NCI-H187 treated with DMSO at 0.1 percent for 48 hours (cell line): Measurements from ENCODE around the gene NOVA2.

Source experiments
- DNase-seq: peaks from one replicate; lab custom pipeline; 2025; lab: John Stamatoyannopoulos, UW

The NOVA2 gene

DNA sequence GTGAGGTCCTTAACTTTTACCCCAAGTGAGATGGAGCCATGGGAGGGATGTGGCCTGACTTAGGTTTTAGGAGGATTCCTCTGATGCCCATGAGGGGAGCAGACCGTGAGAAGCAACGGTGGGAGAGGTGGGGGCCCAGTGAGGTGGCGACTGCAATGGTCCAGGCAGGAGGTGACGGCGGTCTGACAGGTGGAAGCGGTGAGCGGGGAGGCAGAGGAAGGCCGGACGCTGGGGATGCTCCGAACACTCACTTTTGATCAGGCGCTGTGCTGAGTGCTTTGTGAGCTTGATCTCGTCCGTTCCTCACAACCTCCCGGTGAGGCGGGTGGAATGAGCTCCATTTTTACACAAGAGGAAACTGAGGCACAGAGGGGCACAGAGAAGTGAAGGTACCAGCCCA lies 11.6 kb downstream of the NOVA2 start:
- DNase-seq: no peak

DNA sequence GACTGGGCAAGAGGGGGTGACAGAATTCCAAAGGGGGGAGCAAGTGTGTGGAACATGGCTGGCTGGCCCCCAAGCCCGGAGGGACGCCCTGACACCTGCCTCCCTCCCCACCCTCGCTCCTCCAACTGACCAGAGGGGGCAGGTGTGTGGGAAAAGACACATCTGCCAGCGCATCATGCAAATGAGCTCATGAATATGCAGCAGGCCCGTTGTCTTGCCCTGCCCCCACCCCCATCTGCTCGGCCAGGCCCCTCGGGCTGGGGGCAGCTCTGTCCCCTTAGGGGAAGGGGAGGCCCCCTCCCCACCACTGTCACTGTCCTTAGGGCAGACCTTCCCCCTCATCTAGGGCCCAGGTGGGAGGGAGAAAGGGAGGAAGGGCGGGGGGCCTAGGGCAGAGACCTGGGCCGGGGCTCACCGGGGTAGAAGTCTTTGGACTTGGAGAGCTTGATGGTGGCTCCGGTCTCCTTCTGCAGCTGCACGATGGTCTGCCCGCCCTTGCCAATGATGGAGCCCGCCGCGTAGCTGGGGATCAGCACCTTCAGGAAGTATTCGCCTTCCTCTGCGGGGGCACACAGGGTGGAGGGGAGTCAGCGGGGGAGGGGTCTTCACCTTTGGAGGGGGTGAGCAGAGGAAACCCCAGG lies 12.9 kb downstream of the NOVA2 start:
- no peak for DNase-seq

DNA sequence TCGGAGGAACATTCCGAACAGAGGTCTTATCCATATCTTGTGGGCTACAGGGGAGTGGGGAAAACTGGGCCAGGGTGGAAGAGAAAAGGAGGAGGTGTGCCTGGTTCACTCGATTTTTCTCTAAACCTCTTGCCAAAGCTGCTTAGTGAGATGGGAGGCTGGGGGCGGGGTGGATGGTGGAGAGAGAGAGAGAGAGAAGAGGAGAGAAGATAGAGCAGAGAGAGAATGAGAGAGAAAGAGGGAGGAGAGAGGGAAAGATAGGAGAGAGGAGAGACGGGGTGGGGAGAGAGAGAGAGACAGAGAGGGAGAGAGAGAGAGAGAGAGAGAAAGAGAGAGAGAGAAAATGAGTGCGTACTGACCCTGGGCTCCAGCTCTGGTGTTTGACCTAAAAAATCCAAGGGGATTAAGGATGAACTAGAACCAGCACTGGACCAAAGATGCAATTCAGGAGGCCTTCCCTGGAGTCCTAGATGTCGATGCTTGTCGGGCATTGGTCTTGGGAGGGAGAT lies 14.1 kb downstream of the NOVA2 start:
- no peak for DNase-seq

DNA sequence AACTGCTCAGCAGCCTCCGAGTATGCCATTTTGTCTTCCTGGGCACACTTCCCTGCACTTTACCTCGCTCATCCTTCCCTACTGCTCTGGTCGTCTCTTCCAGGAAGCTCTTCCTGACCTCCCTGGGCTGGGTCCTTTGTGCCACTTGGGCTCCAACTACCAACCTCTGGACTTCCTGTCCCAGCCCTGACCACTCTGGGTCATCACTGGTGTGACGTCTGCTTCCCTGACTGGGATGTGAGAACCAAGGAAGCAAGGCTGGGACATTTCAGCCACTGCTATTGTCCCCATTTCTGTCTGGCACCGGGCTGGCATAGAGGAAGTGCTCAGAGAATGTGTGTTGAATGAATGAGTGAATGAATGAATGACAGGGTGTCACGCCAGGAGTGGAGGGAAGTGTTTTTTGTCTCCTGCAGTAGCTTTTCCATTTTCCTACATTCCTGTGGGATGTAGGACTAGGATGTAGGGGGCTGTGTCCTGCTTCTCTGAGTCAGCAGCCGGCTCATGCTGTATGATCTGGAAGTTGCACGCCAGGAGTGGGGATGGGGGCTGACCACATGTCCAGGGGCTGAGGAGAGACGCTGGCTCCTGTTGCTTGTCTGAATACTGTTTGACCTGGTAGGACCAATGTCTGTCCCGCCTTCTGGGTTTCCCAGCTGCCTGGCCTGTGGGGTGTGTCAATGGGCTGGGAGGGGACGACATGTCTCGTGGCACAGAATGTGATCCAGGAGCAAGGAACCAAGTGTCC lies 14.7 kb downstream of the NOVA2 start:
- no peak for DNase-seq

DNA sequence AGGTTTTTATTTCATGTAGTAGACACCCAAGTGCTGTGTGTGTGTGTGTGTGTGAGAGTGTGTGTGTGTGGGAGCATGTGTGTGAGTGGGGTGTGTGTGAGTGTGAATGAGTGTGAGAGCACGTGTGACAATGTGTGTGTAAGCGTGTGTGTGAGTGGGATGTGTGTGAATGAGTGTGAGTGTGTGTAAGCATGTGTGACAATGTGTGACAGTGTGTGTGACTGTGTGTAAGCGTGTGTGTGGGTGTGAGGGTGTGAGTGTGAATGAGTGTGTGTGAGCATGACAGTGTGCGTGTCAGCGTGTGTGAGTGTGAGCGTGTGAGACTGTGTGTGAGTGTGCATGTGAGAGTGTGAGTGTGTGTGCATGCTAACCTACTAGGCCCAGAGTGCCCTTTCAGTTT lies 15.3 kb downstream of the NOVA2 start:
- no peak for DNase-seq

DNA sequence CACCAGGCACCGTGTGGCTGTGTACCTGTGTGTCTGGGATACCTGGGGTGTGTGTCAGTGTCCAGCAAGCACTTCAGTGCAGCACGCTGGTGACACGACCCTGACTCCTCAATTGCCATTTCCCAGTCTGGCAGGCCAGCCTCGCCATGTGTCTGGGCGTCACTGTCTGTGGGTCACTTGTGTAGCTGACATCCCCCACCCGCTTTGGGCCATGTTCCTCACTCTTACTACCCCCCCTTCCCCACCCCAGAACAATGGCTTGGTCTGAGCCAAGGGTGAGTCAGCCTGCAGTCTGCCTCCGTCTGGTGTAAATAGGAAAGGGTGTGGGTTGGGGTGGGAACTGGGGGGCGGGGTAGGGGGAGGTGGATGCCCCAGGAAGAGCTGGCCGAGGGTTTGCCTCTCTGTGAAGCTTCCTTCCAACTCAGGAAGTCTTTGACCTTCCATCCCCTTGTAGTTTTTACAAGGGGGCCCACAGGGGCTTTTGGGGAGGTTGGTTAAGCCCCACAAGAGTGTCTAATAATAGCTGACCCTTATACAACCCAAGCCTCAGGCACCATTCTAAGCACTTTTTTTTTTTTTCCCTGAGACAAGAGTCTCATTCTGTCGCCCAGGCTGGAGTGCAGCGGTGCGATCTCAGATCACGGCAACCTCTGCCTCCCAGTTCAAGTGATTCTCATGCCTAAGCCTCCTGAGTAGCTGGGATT lies 17.6 kb downstream of the NOVA2 start:
- no peak for DNase-seq

DNA sequence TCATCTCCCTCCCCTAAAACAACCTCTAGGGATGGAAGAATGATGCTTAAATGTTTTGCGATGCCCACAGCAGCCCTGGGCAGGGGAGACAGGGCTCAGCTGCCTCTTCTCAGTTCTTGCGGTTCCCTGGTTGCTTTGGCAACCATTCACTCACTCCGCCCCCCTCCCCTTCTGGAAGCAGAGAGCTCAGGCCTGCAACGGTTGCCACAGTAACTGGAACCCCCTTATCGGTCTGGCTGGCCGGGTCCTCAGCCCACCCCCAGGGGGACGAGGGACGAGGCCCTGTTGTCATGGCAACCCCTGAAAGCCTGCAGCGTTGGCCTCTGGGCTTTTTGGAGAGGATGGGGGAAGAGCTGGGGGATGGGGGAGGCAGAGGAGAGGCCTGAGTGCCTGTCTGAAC lies 19.5 kb downstream of the NOVA2 start:
- DNase-seq: no peak

DNA sequence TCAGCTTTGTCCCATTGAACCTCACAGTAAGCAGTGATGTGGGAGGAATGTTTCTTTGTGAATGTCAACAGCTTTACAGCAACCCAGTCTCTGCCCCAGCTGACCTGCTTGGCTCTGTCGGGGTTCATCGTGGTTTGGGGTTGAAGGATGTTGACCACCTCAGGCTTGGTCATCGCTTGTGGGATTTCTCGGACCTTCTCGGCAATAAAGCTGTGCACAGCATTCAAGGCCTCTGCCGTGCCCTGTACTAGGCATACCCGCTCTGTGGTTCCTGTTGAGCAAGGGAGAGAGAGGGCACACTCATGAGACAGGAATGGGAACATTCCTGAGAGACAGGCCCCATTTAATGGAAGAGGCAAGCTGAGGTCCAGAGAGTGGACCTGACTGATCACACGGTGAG lies 20.0 kb downstream of the NOVA2 start:
- no peak for DNase-seq

DNA sequence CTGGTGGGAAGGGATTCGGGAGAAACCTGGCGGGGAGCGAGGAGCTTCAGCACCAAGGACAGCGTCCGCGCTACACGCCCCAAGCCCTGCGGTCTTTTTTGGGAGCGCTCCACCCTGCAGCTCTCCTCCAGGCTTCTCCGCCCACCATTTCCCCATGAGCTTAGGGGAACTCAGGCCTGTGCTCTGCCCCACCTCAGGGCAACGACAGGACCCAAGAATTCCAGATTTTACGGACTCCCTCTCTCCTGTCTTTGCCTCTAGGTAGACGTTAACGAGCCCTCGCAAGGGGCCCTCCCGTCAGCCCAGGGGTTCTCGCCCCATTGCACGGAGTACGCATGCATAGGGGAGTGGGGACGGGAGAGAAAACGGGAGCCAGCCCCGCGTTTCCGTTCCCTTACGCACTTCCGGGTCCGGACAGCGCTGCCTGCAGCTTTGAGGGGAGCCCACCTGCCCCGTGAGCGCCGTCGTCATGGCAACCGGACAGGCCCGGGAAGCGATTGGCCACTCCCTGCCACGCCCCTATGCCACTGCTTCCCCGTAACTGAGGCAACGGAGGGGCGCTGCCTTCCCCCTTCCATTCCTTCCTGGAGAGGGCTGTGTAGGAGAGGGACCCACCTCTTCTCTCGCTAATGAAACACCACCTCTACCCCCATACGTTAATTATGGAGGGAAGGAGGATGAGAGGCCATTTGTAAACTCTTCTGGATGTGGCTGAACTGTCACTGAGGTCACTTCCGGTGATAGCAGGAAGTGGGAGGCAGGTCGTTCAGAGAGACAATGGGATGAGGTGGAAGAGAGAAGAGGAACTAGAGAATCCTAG lies 20.8 kb downstream of the NOVA2 start:
- DNase-seq: no peak

DNA sequence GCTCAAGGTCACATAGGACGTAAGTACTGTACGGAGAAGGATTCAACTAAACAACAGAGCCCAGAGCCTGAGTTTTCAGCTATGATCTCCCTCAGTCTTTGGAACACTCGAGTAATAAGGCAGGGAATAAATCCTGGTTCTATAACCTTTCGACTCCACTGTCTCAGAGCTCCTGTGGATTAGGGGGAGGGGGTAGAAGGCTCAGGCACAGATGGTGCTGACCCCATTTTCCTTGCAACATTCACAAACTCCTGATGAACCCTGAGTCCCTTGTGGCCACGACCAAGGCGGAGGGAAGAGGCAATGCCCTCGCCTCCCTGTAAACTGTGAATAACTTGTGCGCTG lies 21.4 kb downstream of the NOVA2 start:
- no peak for DNase-seq

DNA sequence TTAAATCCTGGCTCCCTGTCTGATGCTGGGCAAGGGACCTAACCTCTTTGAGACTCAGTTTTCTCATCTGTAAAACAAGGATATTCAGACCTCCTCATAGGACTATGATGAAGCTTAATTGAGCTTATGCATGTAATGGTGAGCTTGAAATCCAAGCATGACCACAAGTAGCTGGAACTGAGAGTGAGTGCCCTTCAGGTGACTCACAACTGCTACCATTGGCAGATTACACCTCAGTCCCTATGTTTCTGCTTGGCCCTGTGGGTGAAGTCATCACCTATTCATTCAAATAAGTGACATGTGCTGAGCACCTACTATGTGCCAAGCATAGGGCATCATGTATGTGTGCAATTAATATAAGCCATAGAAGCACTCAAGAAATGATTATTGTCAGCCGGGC lies 25.7 kb downstream of the NOVA2 start:
- no peak for DNase-seq

DNA sequence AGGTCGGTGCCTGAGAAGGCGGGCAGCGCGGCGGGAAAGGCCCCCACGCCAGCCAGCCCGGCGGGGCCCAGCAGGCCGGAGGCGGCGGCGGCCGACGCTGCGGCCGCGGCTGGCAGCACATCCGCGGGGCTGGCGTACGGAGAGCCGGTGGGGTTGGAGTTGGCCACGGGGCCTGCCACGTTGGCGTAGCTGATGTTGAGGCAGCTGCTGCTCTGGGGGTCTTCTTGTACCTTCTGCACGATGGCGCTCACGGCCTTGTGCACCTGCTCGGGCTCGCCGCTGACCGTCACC lies 33.2 kb downstream of the NOVA2 start:
- DNase-seq: no peak

DNA sequence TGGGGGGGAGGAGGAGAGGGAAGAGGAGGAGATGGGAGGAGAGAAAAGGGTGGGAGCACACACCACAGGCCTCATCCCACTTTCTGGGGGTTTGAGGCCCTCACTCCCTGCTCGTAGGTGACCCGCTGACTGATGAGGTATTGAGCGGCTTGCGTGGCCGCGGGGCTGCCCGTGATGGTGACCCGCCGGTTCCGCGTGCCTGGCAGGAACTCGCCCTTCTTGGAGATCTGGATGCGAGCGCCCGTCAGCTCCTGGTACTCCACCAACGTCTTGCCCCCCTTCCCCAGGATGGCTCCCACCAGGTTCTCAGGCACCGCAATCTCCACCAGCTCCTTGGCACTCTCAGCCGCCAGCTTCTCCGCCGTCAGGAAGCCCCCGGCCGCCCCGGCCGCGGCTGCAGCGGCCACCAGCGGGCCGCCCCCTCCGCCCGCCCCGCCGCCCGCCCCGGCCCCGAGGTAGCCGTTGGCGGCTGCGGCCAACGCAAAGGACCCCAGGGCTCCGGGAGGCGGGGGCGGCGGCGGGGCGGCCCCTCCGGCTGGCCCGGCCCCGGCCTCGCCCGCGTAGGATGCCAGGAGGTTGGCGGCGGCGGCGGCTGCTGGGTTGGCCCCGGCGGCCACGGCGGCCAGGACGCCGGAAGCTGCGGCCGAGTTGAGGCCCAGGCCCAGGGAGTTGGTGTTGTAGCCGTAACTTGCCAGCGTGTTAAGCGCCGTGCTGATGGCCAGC lies 33.7 kb downstream of the NOVA2 start:
- no peak for DNase-seq

DNA sequence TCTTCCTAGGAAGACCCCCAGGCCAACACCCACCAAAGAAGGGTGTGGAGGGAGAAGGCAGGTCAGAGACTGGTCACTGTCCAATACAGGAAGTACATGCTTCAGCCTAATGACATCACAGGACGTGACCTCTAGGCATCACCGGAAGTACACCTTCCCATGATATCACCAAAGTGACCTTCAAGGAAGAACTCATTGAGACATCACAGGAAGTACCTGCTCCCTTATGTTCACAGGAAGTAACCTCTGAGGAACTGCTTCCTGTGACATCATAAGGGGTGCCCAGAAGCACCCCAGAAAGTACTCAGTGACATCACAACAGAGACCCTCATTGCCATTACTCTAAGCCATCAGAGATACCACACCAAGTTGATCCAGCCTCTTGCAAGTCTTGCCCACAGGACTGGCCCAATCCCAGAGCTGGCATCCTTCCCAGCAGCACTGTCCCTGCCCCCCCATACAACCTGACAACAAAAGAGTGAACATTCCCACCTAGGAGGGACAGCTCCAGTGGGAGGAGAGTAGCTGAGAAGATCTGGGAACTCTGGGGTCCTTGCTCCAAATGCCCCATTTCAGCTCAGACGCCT lies 34.8 kb downstream of the NOVA2 start:
- DNase-seq: no peak

DNA sequence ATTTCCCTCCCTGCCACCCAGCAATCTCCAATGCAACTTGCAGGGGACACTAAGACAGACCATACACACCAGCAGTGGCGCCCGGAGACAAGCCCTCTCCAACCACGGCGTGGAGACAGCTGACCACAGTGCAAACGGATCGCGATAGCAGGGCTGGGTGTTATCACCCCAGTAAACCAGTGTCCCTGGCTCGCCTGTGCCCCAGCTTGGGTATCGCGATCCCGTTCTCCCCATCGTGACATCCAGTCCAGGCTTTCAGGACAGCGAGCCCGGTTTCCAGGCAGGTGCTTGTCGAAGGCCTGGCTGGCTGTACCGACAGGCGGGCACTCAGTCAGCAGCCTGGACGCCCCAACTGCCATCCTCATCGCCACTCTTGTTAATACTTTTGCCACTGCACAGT lies 38.4 kb downstream of the NOVA2 start:
- DNase-seq: no peak

DNA sequence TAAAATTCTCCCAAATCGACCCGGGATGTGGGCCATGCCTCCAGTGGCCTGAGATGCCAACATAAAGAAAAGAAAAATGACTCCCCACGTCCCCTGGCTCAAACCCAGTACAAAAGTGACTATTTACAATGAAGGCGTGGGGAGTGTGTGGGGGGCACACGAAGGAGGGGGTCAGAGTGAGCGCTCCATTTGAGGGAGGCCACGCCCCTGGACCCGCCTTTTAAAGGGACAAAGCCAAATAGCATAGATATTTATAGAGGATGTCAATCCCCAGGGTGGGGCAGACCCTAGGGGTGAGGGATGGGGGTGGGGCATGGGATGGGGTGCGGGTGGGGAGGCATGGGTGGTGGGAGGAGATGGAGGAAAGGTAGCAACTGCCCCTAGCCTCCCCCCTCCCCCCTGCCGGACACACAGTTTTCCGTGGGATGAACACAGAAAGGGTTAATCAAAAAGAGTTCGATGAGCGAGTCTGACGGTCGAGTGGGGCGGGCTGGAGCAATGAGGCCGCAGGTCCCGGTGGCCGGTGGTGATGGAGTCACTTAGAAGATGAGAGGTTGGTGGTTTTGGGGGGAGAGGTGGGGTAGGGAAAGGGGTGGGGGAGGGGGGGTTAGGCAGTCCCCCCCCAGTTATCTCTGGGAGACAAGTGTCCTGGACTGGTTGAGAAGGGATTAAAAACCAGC lies 39.0 kb downstream of the NOVA2 start:
- no peak for DNase-seq

DNA sequence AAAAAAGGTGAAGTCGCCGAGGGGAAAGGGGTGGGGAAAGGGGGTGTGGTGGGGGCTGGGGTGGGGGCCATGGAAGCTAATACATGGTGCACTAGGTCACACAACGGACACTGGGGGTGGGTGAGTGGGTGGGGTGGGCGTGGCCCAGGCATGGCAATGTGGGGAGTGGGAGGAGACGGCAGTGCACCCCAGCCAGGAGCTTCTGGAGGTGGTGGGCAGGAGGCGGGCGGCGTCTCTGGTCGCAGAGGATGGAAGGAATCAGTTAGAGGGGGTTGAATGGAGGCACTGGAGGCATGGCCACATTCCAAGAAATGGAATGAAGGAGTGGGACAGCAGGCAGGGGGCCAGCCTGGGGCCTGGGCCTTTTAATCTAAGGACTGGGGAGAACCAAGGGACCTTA lies 39.9 kb downstream of the NOVA2 start:
- no peak for DNase-seq

DNA sequence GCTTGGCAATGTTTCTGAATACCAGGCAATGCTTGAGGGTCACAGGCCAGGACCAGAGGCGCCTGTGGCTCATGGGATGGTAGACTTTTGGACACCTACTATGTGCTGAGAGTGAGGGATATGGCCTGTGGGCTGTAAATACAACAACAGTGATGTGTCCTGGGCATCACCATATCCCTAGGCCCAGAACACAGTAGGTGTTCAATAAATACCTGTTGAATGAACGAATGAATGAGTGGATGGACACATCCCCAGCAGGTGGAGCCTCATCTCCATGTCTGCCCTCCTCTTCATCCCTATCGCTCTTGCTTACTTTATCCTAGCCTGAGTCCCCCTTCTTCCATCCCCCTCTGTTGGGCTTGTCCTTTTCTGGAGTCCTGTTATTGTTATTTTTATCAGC lies 42.6 kb downstream of the NOVA2 start:
- DNase-seq: no peak

DNA sequence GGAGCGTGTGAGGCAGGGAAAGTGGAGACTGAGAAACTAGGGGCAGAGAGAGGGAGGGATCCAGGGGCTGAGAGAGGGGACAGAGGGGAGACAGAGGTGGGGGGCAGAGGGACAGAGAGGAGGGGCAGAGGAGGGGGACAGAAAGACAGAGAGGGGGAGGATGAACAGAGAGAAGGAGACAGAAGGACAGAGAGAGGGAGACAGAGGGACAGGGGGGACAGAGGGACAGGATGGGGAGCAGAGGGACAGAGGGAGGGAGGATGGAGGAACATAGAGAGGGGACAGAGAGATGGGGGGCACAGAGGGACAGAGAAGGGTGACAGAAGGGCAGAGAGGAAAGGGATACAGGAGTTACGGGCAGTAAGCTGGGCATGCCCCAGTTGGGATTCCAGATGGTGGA lies 44.4 kb downstream of the NOVA2 start:
- no peak for DNase-seq

DNA sequence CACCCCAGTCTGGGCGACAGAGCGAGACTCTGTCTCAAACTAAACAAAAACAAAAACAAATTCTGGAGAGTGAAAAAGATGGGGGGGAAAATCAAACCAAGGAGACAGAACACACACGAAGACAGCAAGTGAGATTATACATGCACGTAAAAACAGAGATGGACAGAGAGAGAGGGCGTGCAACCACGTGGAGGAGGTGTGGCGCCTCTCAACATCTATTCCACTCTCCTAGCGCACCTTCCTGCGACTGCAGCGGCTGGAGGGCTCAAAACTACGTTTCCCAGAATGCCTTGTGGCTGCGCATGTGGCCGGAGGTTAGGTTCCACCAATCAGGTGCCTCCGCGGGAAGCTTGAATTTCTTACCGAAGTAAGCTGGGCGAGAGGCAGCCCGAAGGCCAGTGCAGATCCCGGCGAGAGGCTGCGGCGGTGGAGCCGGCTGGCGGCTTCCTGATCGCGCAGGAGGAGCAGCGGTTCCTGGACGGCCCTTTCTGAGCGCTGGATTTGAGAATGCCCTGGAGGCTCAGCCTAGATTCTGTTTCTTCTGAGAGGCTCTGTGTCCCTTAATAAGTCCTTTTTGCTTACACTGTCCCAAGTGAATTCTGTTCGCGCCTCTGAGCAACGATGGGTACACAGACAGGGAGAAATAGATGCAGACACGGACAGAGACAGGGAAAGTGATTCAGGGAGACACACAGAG lies 46.0 kb downstream of the NOVA2 start:
- peak; percentile 63 for DNase-seq
